SK-N-SH (cell line): ENCODE results near the gene THUMPD2. TPM values are rescaled to one million over a fixed set of nuclear protein-coding genes. Genes with fewer than 3 reads are reported as not detected.

Experiments
- CTCF ChIA-PET: fragments of 300-600, 350-600 bp; formaldehyde crosslinking; extraction: SDS; loops from one replicate; lab custom pipeline; 2021; lab: Yijun Ruan, JAX
- POLR2A ChIA-PET: fragments of 350-600 bp; sonication (Branson Sonifier 250); formaldehyde crosslinking; extraction: SDS; loops from one replicate; lab custom pipeline; 2020; ENCODE audit warnings: antibody characterized with exemption, inconsistent platforms; lab: Yijun Ruan, JAX
- DNase-seq: peaks from one replicate; pipeline ENCODE4 v3.0.0; 2012
- H2AFZ ChIP-seq: fragments of 200-600 bp; sonication (generic); 2 replicates; pipeline ENCODE4 v1.8.1; 2016; ENCODE audit warnings: antibody characterized with exemption, mild to moderate bottlenecking, low read depth
- H3F3A ChIP-seq: fragments of 200-600 bp; sonication (generic); replicated peaks from 2 replicates; pipeline ENCODE3; 2016; ENCODE audit warnings: antibody characterized with exemption, mild to moderate bottlenecking; ENCODE audit not compliant: insufficient read depth
- H3K27ac ChIP-seq, 2 experiments: fragments of 200-500 bp in 1 of 2; fragments of 200-600 bp in 1 of 2; sonication (Bioruptor generic) in 1 of 2; sonication (generic), shearing (Covaris generic) in 1 of 2; 2 replicates each; pipeline versions ENCODE4 v1.5.1 to v1.6.1; 2014 to 2016; ENCODE audit warnings: low read depth in 2 of 2, inconsistent platforms in 1 of 2, low read length in 1 of 2, mild to moderate bottlenecking in 1 of 2, mixed read lengths in 1 of 2
- H3K27me3 ChIP-seq: fragments of 200-600 bp; sonication (generic), shearing (Covaris generic); 2 replicates; pipeline ENCODE4 v1.6.1; 2016; ENCODE audit warnings: mixed run types; ENCODE audit not compliant: insufficient read depth
- H3K36me3 ChIP-seq, 2 experiments: fragments of 200-500 bp in 1 of 2; fragments of 200-600 bp in 1 of 2; sonication (Bioruptor generic) in 1 of 2; sonication (generic) in 1 of 2; replicated peaks in 1 of 2; 2 replicates each; pipeline versions ENCODE3 to v1.5.1; 2014 to 2016; ENCODE audit warnings: low read length in 1 of 2, mild to moderate bottlenecking in 1 of 2; ENCODE audit not compliant: insufficient read depth in 2 of 2, control insufficient read depth in 1 of 2
- H3K4me1 ChIP-seq, 2 experiments: fragments of 200-500 bp in 1 of 2; fragments of 200-600 bp in 1 of 2; sonication (Bioruptor generic) in 1 of 2; sonication (generic), shearing (Covaris generic) in 1 of 2; 2 replicates each; pipeline versions ENCODE4 v1.5.1 to v1.6.1; 2014 to 2016; ENCODE audit warnings: low read depth in 1 of 2, low read length in 1 of 2, mixed run types in 1 of 2; ENCODE audit not compliant: insufficient read depth in 2 of 2, control insufficient read depth in 1 of 2
- H3K4me2 ChIP-seq: fragments of 200-600 bp; sonication (generic), shearing (Covaris generic); 2 replicates; pipeline ENCODE4 v1.6.1; 2017; ENCODE audit warnings: mixed run types
- H3K4me3 ChIP-seq, 2 experiments: fragments of 200-500 bp in 1 of 2; fragments of 200-600 bp in 1 of 2; sonication (Bioruptor generic) in 1 of 2; sonication (generic), shearing (Covaris generic) in 1 of 2; 2 replicates each; pipeline versions ENCODE4 v1.5.1 to v1.8.1; 2014 to 2016; ENCODE audit warnings: low read depth in 2 of 2, inconsistent platforms in 1 of 2, low read length in 1 of 2, mild to moderate bottlenecking in 1 of 2, mixed read lengths in 1 of 2, moderate library complexity in 1 of 2
- H3K79me2 ChIP-seq: fragments of 200-600 bp; sonication (generic); 2 replicates; pipeline ENCODE4 v1.8.1; 2017; ENCODE audit warnings: mild to moderate bottlenecking; ENCODE audit not compliant: insufficient read depth
- H3K9ac ChIP-seq: fragments of 200-600 bp; sonication (generic); 2 replicates; pipeline ENCODE4 v1.6.1; 2017; ENCODE audit warnings: mixed run types
- H3K9me2 ChIP-seq: fragments of 200-600 bp; sonication (generic); 2 replicates; pipeline ENCODE4 v1.6.1; 2017; ENCODE audit warnings: mixed run types
- H3K9me3 ChIP-seq: fragments of 200-600 bp; sonication (generic); 2 replicates; pipeline ENCODE4 v1.6.1; 2017; ENCODE audit warnings: mixed run types, mild to moderate bottlenecking, moderate library complexity
- H4K20me1 ChIP-seq: fragments of 200-600 bp; sonication (generic); 2 replicates; pipeline ENCODE4 v1.6.1; 2017; ENCODE audit warnings: mild to moderate bottlenecking, mixed run types; ENCODE audit not compliant: insufficient read depth
- CHD2 ChIP-seq: fragments of 150-350 bp; IDR thresholded peaks from 2 replicates; pipeline ENCODE4 v1.6.1; 2018; ENCODE audit warnings: low read length; ENCODE audit not compliant: partially characterized antibody
- ELF1 ChIP-seq: IDR thresholded peaks from 2 replicates; pipeline ENCODE4 v1.4.0; 2012
- EP300 ChIP-seq, 2 experiments: IDR thresholded peaks; 2 replicates each; pipeline versions ENCODE4 v1.4.0 to v1.6.1; 2012; ENCODE audit warnings: borderline replicate concordance in 1 of 2, low read depth in 1 of 2, low read length in 1 of 2
- EZH2phosphoT487 ChIP-seq: fragments of 200-600 bp; sonication (generic); IDR thresholded peaks from 2 replicates; pipeline ENCODE4 v1.6.1; 2017; ENCODE audit warnings: low read depth, mixed run types, mild to moderate bottlenecking, antibody characterized with exemption, moderate library complexity, borderline replicate concordance
- FOXM1 ChIP-seq: IDR thresholded peaks from 2 replicates; pipeline ENCODE4 v1.4.0; 2012; ENCODE audit warnings: low read depth, mild to moderate bottlenecking
- GABPA ChIP-seq: IDR thresholded peaks from 2 replicates; pipeline ENCODE4 v1.4.0; 2012; ENCODE audit warnings: low read depth, mild to moderate bottlenecking
- GATA2 ChIP-seq: sonication (generic); formaldehyde crosslinking; IDR thresholded peaks from 2 replicates; pipeline ENCODE4 v1.5.0; 2020; ENCODE audit warnings: mild to moderate bottlenecking, missing genetic modification reagents
- JUND ChIP-seq: IDR thresholded peaks from 2 replicates; pipeline ENCODE4 v1.4.0; 2012
- MEF2A ChIP-seq: IDR thresholded peaks from 2 replicates; pipeline ENCODE4 v1.4.0; 2012; ENCODE audit warnings: low read depth, borderline replicate concordance
- MXI1 ChIP-seq: IDR thresholded peaks from 2 replicates; pipeline ENCODE4 v1.6.1; 2012; ENCODE audit warnings: mild to moderate bottlenecking, low read depth, low read length, improper control_type of control experiment
- NFIC ChIP-seq: IDR thresholded peaks from 2 replicates; pipeline ENCODE4 v1.4.0; 2012; ENCODE audit warnings: borderline replicate concordance
- POLR2AphosphoS5 ChIP-seq: IDR thresholded peaks from 2 replicates; pipeline ENCODE4 v1.6.1; 2012; ENCODE audit warnings: low read depth, low read length
- RCOR1 ChIP-seq: fragments of 150-350 bp; IDR thresholded peaks from 2 replicates; pipeline ENCODE4 v1.6.1; 2017; ENCODE audit warnings: antibody characterized with exemption, low read length
- SIN3A ChIP-seq: IDR thresholded peaks from 2 replicates; pipeline ENCODE4 v1.6.1; 2012; ENCODE audit warnings: low read depth, mild to moderate bottlenecking, low read length, moderate library complexity, borderline replicate concordance
- SMC3 ChIP-seq: IDR thresholded peaks from 2 replicates; pipeline ENCODE4 v1.6.1; 2012; ENCODE audit warnings: low read depth, low read length, improper control_type of control experiment
- TAF1 ChIP-seq: IDR thresholded peaks from 2 replicates; pipeline ENCODE4 v1.6.1; 2012; ENCODE audit warnings: low read depth, mild to moderate bottlenecking, low read length, moderate library complexity, borderline replicate concordance
- TCF12 ChIP-seq: IDR thresholded peaks from 2 replicates; pipeline ENCODE4 v1.4.0; 2012
- TEAD4 ChIP-seq: IDR thresholded peaks from 2 replicates; pipeline ENCODE4 v1.4.0; 2012; ENCODE audit warnings: mild to moderate bottlenecking, borderline replicate concordance; ENCODE audit not compliant: insufficient read depth
- YY1 ChIP-seq: IDR thresholded peaks from 2 replicates; pipeline ENCODE4 v1.4.0; 2012; ENCODE audit warnings: low read depth, mild to moderate bottlenecking
- WGBS: methylation state at CpG from one replicate; pipeline ENCODE4 v1.1.6; 2017; ENCODE audit warnings: low lambda C conversion rate; 5-methylcytosine and 5-hydroxymethylcytosine counted together
- polyA plus RNA-seq, 3 experiments: library from polyadenylated mRNA; depleted of rRNA; stranded (reverse); fragments of >200 nt; gene quantifications; 2 replicates each; pipeline ENCODE4 v1.2.3, GENCODE V29; 2012
- TF ChIP-seq, protein P1 (sequence below): IDR thresholded peaks from 2 replicates; pipeline ENCODE4 v1.6.1; 2012; ENCODE audit warnings: mild to moderate bottlenecking, low read depth, low read length, moderate library complexity
- TF ChIP-seq, protein P2 (sequence below): IDR thresholded peaks from 2 replicates; pipeline ENCODE4 v1.4.0; 2012; ENCODE audit warnings: low read depth, borderline replicate concordance
- TF ChIP-seq, protein P3 (sequence below): IDR thresholded peaks from 2 replicates; pipeline ENCODE4 v1.4.0; 2012; ENCODE audit warnings: low read depth, borderline replicate concordance
- TF ChIP-seq, protein P4 (sequence below): IDR thresholded peaks from 2 replicates; pipeline ENCODE4; 2012
- TF ChIP-seq, protein P5 (sequence below): fragments of 150-350 bp; IDR thresholded peaks from 2 replicates; pipeline ENCODE4 v1.6.1; 2016; ENCODE audit warnings: mild to moderate bottlenecking, low read depth, low read length

THUMPD2 gene
- polyA plus RNA-seq, 1 of the 3 experiments (the other 2 are of a cell fraction): 5.3 TPM

DNA sequence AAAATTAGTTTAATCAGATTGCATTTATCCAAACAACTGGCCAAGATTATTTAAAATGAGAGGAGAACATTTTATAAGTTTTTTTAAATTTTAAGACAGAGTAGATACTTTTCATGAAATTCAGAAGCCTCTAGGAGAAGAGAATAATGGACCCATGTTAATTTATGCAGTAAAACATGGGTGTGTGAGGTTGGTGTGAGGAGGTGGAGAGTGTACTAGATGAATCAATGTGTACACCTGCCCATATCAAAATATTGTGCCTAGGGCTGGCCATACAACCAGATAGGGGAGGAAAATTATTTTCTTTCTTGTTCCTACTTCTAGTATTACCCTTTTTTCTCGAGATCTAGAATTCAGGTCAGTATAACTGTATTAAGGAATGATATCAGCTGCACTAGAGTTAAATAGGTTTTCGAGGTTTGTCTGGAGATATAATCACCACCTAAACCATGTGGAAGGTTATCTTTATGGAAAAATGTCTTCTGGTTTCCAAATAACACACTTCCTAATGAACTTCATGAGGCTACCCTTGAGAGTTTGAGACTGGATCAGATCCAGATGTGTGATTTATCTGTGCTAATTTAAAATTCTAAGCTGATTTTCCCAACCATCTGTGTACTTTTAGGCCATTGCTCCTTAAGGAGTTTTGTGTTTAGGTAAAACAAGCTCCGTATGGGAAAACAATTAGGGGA, 75.7 kb downstream of the THUMPD2 start:
- no peak overlapping the region for H3K9ac ChIP-seq
- peaks cover 0 to 7% of the 10 kb centered on the region in 2 experiments; a peak in 2 of 4 replicates for H3K4me1 ChIP-seq
- WGBS: 21% methylated on average over 3 of the region's 3 CpGs
- H3K27me3 ChIP-seq: no peaks in the 10 kb centered on the region
- ChIA-PET POLR2A (interaction anchor here (0.6 kb wide), 1 partner anchor 338 kb away, joined by 3 read pairs; no protein-coding TSS in a partner anchor), CTCF (interaction anchor here (0.7 to 3.2 kb wide), 6 partner anchors 11 to 323 kb away, joined by 3 to 12 read pairs (median 5); no protein-coding TSS in a partner anchor)
- H2AFZ ChIP-seq: no peak overlapping the region
- H3K9me3 ChIP-seq: peaks cover 26% of the 10 kb centered on the region
- peaks cover 0 to 6% of the 10 kb centered on the region in 2 experiments for H3K36me3 ChIP-seq
- no peaks in the 10 kb centered on the region for H3F3A ChIP-seq
- H3K9me2 ChIP-seq: no peaks in the 10 kb centered on the region
- H4K20me1 ChIP-seq: no peaks in the 10 kb centered on the region
- no peaks in the 10 kb centered on the region for H3K79me2 ChIP-seq
- peak; percentile 44 for DNase-seq
- H3K4me3 ChIP-seq: no peak overlapping the region
- H3K27ac ChIP-seq: no peak overlapping the region; a peak in 2 of 4 replicates
- no peak overlapping the region for H3K4me2 ChIP-seq
- TF ChIP-seq EP300 (IDR thresholded peaks at IDR 0.05; ENCODE audit: borderline replicate concordance in 1 of 2, low read depth in 1 of 2, low read length in 1 of 2) (peak in 1 of 2 experiments; percentile 69; a peak in 1 of 4 replicates), CHD2 (peak; percentile 39), RCOR1 (peak; percentile 53; the same call in 1 of the 2 replicates), ELF1 (no peak), EZH2phosphoT487 (no peak), NFIC (no peak), MEF2A (no peak), TEAD4 (no peak), GABPA (no peak), TAF1 (no peak), MXI1 (no peak; the same call in 1 of the 2 replicates), GATA2 (peak; percentile 79), TCF12 (no peak), POLR2AphosphoS5 (no peak), SIN3A (no peak), SMC3 (no peak), JUND (no peak), FOXM1 (no peak), YY1 (no peak)
- TF ChIP-seq, protein P1, sequence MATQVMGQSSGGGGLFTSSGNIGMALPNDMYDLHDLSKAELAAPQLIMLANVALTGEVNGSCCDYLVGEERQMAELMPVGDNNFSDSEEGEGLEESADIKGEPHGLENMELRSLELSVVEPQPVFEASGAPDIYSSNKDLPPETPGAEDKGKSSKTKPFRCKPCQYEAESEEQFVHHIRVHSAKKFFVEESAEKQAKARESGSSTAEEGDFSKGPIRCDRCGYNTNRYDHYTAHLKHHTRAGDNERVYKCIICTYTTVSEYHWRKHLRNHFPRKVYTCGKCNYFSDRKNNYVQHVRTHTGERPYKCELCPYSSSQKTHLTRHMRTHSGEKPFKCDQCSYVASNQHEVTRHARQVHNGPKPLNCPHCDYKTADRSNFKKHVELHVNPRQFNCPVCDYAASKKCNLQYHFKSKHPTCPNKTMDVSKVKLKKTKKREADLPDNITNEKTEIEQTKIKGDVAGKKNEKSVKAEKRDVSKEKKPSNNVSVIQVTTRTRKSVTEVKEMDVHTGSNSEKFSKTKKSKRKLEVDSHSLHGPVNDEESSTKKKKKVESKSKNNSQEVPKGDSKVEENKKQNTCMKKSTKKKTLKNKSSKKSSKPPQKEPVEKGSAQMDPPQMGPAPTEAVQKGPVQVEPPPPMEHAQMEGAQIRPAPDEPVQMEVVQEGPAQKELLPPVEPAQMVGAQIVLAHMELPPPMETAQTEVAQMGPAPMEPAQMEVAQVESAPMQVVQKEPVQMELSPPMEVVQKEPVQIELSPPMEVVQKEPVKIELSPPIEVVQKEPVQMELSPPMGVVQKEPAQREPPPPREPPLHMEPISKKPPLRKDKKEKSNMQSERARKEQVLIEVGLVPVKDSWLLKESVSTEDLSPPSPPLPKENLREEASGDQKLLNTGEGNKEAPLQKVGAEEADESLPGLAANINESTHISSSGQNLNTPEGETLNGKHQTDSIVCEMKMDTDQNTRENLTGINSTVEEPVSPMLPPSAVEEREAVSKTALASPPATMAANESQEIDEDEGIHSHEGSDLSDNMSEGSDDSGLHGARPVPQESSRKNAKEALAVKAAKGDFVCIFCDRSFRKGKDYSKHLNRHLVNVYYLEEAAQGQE: no peak
- TF ChIP-seq, protein P2, sequence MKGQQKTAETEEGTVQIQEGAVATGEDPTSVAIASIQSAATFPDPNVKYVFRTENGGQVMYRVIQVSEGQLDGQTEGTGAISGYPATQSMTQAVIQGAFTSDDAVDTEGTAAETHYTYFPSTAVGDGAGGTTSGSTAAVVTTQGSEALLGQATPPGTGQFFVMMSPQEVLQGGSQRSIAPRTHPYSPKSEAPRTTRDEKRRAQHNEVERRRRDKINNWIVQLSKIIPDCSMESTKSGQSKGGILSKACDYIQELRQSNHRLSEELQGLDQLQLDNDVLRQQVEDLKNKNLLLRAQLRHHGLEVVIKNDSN: no peak
- TF ChIP-seq, protein P3, sequence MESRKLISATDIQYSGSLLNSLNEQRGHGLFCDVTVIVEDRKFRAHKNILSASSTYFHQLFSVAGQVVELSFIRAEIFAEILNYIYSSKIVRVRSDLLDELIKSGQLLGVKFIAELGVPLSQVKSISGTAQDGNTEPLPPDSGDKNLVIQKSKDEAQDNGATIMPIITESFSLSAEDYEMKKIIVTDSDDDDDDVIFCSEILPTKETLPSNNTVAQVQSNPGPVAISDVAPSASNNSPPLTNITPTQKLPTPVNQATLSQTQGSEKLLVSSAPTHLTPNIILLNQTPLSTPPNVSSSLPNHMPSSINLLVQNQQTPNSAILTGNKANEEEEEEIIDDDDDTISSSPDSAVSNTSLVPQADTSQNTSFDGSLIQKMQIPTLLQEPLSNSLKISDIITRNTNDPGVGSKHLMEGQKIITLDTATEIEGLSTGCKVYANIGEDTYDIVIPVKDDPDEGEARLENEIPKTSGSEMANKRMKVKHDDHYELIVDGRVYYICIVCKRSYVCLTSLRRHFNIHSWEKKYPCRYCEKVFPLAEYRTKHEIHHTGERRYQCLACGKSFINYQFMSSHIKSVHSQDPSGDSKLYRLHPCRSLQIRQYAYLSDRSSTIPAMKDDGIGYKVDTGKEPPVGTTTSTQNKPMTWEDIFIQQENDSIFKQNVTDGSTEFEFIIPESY: no peak
- TF ChIP-seq, protein P4, sequence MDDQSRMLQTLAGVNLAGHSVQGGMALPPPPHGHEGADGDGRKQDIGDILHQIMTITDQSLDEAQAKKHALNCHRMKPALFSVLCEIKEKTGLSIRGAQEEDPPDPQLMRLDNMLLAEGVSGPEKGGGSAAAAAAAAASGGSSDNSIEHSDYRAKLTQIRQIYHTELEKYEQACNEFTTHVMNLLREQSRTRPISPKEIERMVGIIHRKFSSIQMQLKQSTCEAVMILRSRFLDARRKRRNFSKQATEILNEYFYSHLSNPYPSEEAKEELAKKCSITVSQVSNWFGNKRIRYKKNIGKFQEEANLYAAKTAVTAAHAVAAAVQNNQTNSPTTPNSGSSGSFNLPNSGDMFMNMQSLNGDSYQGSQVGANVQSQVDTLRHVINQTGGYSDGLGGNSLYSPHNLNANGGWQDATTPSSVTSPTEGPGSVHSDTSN: no peak
- TF ChIP-seq, protein P5, sequence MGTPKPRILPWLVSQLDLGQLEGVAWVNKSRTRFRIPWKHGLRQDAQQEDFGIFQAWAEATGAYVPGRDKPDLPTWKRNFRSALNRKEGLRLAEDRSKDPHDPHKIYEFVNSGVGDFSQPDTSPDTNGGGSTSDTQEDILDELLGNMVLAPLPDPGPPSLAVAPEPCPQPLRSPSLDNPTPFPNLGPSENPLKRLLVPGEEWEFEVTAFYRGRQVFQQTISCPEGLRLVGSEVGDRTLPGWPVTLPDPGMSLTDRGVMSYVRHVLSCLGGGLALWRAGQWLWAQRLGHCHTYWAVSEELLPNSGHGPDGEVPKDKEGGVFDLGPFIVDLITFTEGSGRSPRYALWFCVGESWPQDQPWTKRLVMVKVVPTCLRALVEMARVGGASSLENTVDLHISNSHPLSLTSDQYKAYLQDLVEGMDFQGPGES: no peak
